ENCODE data around the gene ZNF669.

ZNF669 gene

GRCh38 chr1:247088967-247089366 is 15.2 kb downstream of the ZNF669 start:
- no peaks in the 10 kb centered on the region for H3K36me3 ChIP-seq
- H3K27ac ChIP-seq = no peak overlapping the region
- intact Hi-C loops (cut with DNase I; ENCODE audit: low total_unique reads) = no loop called here
- H3K4me1 ChIP-seq = no peaks in the 10 kb centered on the region
- H3K27me3 ChIP-seq = no peaks in the 10 kb centered on the region
- H3K4me3 ChIP-seq = no peak overlapping the region
- TF ChIP-seq CTCF (IDR thresholded peaks at IDR 0.05) = no peak
- no peak for DNase-seq
- H3K9me3 ChIP-seq = no peaks in the 10 kb centered on the region

- Histone ChIP-seq H3K27ac (no peak overlapping the region), H3K27me3 (no peaks in the 10 kb centered on the region), H3K4me1 (no peaks in the 10 kb centered on the region), H3K9me3 (no peaks in the 10 kb centered on the region), H3K4me3 (no peak overlapping the region), H3K36me3 (no peaks in the 10 kb centered on the region)
- no peak for TF ChIP-seq CTCF (IDR thresholded peaks at IDR 0.05)
- intact Hi-C loops (cut with DNase I; ENCODE audit: low total_unique reads) = no loop called here
- no peak for DNase-seq
These were observed 16.9 kb downstream of the ZNF669 start for GRCh38 chr1:247087256-247087655.

- intact Hi-C loops (cut with DNase I; ENCODE audit: low total_unique reads) = no loop called here
- DNase-seq = no peak
- no peaks in the 10 kb centered on the region for H3K27me3 ChIP-seq
These were observed 18.8 kb downstream of the ZNF669 start for GRCh38 chr1:247085310-247085709.

GRCh38 chr1:247084771-247085170 is 19.4 kb downstream of the ZNF669 start:
- H3K27ac ChIP-seq = no peak overlapping the region
- no peaks in the 10 kb centered on the region for H3K36me3 ChIP-seq
- H3K4me1 ChIP-seq = no peaks in the 10 kb centered on the region
- intact Hi-C loops (cut with DNase I; ENCODE audit: low total_unique reads) = no loop called here
- no peak for DNase-seq
- no peaks in the 10 kb centered on the region for H3K27me3 ChIP-seq
- TF ChIP-seq CTCF (IDR thresholded peaks at IDR 0.05) = no peak
- no peak overlapping the region for H3K4me3 ChIP-seq
- no peaks in the 10 kb centered on the region for H3K9me3 ChIP-seq

More at GRCh38 chr1:247085310-247085709, 18.8 kb downstream of the ZNF669 start:
- H3K4me3 ChIP-seq = no peak overlapping the region
- H3K36me3 ChIP-seq = no peaks in the 10 kb centered on the region
- H3K9me3 ChIP-seq = no peaks in the 10 kb centered on the region
- no peak for TF ChIP-seq CTCF (IDR thresholded peaks at IDR 0.05)
- no peak overlapping the region for H3K27ac ChIP-seq
- H3K4me1 ChIP-seq = no peaks in the 10 kb centered on the region

GRCh38 chr1:247079141-247079874 is 24.8 kb downstream of the ZNF669 start:
- no peak for TF ChIP-seq CTCF (IDR thresholded peaks at IDR 0.05)
- peak overlapping the region; percentile 79 to 80 for H3K27ac ChIP-seq
- peak overlapping the region; percentile 82 to 85 for H3K4me3 ChIP-seq

More at GRCh38 chr1:247079141-247079874, 24.8 kb downstream of the ZNF669 start:
- intact Hi-C loops (cut with DNase I; ENCODE audit: low total_unique reads) = loop anchor here (2.0 kb wide), 1 partner anchor 25 kb away; the partner anchor contains the start of gene ZNF669
- Histone ChIP-seq H3K4me1 (peaks cover 0 to 17% (median 11%) of the 10 kb centered on the region in 4 donors), H3K36me3 (no peaks in the 10 kb centered on the region), H3K9me3 (no peaks in the 10 kb centered on the region), H3K27me3 (no peaks in the 10 kb centered on the region)
- no peak for DNase-seq
